Panc1 (cell line): ENCODE data around the gene SLCO3A1. TPM values are rescaled to one million over a fixed set of nuclear protein-coding genes. Genes with fewer than 3 reads are reported as not detected.
A peak's percentile ranks its signal among the peaks of the same experiment; 100 is the strongest.

Source experiments
- ATAC-seq: fragments of 200-7000 bp; cut with Tn5 transposase; 2 replicates; pipeline ENCODE4 v1.9.1; 2020; ENCODE audit warnings: mild to moderate bottlenecking, moderate library complexity
- BruUV-seq: library from RNA; stranded (reverse); fragments of 400-500 nt; replicated peaks from 2 replicates; lab custom pipeline; 2021; lab: Mats Ljungman, UMichigan
- CTCF ChIA-PET: fragments of 300-600 bp; sonication (Branson Sonifier 250); formaldehyde crosslinking; loops from one replicate; lab custom pipeline; 2022; ENCODE audit warnings: antibody characterized with exemption; lab: Charles Lee
- POLR2A ChIA-PET: fragments of 300-600 bp; sonication (Branson Sonifier 250); formaldehyde crosslinking; loops from one replicate; lab custom pipeline; 2022; ENCODE audit warnings: antibody characterized with exemption; lab: Charles Lee
- DNase-seq: peaks from one replicate; pipeline ENCODE4 v3.0.0-alpha.2; 2010; ENCODE audit warnings: low read depth, low spot score
- H3K27ac ChIP-seq: 2 replicates; pipeline ENCODE4 v1.5.1; 2011; ENCODE audit warnings: mild to moderate bottlenecking, low read length, inconsistent platforms
- H3K27me3 ChIP-seq: fragments of 200-500 bp; sonication (Bioruptor generic); 2 replicates; pipeline ENCODE4 v1.6.0; 2014; ENCODE audit warnings: low read length, inconsistent platforms; ENCODE audit not compliant: control insufficient read depth, insufficient read depth
- H3K36me3 ChIP-seq: fragments of 200-500 bp; sonication (Bioruptor generic); 2 replicates; pipeline ENCODE4 v1.5.1; 2014; ENCODE audit warnings: inconsistent platforms, mild to moderate bottlenecking, low read length, moderate library complexity; ENCODE audit not compliant: control insufficient read depth, insufficient read depth
- H3K4me1 ChIP-seq: 2 replicates; pipeline ENCODE4 v1.5.1; 2011; ENCODE audit warnings: inconsistent platforms, mild to moderate bottlenecking, low read length, moderate library complexity; ENCODE audit not compliant: control insufficient read depth, insufficient read depth
- H3K4me3 ChIP-seq, 2 experiments: 2 replicates each; pipeline ENCODE4 v1.5.1; 2011 to 2012; ENCODE audit warnings: low read depth in 2 of 2, low read length in 2 of 2, mild to moderate bottlenecking in 2 of 2, inconsistent platforms in 1 of 2, moderate library complexity in 1 of 2
- H3K9me3 ChIP-seq: fragments of 200-500 bp; sonication (Bioruptor generic); 2 replicates; pipeline ENCODE4 v1.5.1; 2014; ENCODE audit warnings: low read depth, mild to moderate bottlenecking, inconsistent platforms, low read length, moderate library complexity; ENCODE audit not compliant: control insufficient read depth, insufficient read depth
- POLR2AphosphoS5 ChIP-seq: IDR thresholded peaks from 2 replicates; pipeline ENCODE4 v1.6.1; 2012; ENCODE audit warnings: mild to moderate bottlenecking, low read depth, low read length, moderate library complexity
- SIN3A ChIP-seq: IDR thresholded peaks from 2 replicates; pipeline ENCODE4 v1.6.1; 2012; ENCODE audit warnings: low read depth, mild to moderate bottlenecking, low read length, moderate library complexity, borderline replicate concordance; ENCODE audit not compliant: insufficient read depth
- TCF7L2 ChIP-seq: IDR thresholded peaks from 2 replicates; pipeline ENCODE4 v1.6.1; 2011; ENCODE audit warnings: mild to moderate bottlenecking, low read depth, low read length, inconsistent platforms
- in situ Hi-C: cut with HindIII; loops from 2 replicates; pipeline ENCODE4 v1.10.0; 2016; ENCODE audit warnings: low sequenced_read_pairs, low pct_unique_long_range_greater_than_20kb
- intact Hi-C: fragments of 100-400 bp; cut with micrococcal nuclease; formaldehyde crosslinking; loops from one replicate; pipeline ENCODE4 v1.10.0; 2022; ENCODE audit not compliant: unreplicated experiment
- total RNA-seq: library from RNA; stranded (reverse); gene quantifications from one replicate; pipeline ENCODE4 v1.2.1, GENCODE V29; 2021; ENCODE audit not compliant: unreplicated experiment
- TF ChIP-seq, protein P1 (sequence below), 2 experiments: IDR thresholded peaks; 2 replicates each; pipeline ENCODE4 v1.6.1; 2011 to 2012; ENCODE audit warnings: low read depth in 2 of 2, control low read depth in 1 of 2, low read length in 1 of 2, mild to moderate bottlenecking in 1 of 2, moderate library complexity in 1 of 2; ENCODE audit not compliant: insufficient read depth in 1 of 2
- TF ChIP-seq, protein P2 (sequence below): fragments of 450-650 bp; IDR thresholded peaks from 2 replicates; pipeline ENCODE4 v1.5.1; 2017; ENCODE audit warnings: mild to moderate bottlenecking

The SLCO3A1 gene
- total RNA-seq, 1 experiment from 2014 or later = 20.6 TPM

DNA sequence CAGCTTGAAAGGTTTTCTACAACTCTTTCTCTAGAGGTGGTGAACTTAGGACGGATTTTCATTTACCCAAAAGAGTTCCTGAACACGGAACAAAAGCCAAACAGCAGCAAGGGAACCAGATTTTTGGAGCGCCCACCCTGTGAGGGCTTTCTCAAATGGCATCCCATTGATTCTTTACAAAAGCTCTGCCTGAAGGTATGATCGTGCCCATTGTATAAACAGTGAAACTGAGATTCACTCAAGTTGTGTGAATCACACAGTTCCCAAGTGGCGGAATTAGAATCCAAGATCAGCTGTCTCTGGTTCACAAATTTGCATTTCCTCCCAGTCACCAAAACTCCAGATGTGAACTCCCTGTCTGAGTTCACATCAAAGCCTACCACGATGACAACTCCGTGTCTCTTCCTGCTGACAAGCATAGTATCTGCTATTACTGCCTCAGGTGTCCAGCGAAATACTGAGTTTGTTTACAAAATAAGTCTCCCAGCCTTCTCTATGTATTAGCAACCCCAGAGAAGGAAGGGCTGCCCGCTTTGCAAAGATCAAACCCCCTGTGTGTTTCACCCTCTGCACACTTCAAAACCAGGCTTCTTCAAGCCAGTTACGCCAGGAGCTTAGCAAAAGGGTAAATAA, 304.3 kb downstream of the SLCO3A1 start:
- CTCF ChIA-PET = no interaction called here
- TF ChIP-seq, protein P1, sequence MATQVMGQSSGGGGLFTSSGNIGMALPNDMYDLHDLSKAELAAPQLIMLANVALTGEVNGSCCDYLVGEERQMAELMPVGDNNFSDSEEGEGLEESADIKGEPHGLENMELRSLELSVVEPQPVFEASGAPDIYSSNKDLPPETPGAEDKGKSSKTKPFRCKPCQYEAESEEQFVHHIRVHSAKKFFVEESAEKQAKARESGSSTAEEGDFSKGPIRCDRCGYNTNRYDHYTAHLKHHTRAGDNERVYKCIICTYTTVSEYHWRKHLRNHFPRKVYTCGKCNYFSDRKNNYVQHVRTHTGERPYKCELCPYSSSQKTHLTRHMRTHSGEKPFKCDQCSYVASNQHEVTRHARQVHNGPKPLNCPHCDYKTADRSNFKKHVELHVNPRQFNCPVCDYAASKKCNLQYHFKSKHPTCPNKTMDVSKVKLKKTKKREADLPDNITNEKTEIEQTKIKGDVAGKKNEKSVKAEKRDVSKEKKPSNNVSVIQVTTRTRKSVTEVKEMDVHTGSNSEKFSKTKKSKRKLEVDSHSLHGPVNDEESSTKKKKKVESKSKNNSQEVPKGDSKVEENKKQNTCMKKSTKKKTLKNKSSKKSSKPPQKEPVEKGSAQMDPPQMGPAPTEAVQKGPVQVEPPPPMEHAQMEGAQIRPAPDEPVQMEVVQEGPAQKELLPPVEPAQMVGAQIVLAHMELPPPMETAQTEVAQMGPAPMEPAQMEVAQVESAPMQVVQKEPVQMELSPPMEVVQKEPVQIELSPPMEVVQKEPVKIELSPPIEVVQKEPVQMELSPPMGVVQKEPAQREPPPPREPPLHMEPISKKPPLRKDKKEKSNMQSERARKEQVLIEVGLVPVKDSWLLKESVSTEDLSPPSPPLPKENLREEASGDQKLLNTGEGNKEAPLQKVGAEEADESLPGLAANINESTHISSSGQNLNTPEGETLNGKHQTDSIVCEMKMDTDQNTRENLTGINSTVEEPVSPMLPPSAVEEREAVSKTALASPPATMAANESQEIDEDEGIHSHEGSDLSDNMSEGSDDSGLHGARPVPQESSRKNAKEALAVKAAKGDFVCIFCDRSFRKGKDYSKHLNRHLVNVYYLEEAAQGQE (IDR thresholded peaks at IDR 0.05; ENCODE audit: insufficient read depth in 1 of 2, low read depth in 2 of 2, low read length in 1 of 2) = no peak
- TF ChIP-seq TCF7L2 = no peak
- TF ChIP-seq, protein P2, sequence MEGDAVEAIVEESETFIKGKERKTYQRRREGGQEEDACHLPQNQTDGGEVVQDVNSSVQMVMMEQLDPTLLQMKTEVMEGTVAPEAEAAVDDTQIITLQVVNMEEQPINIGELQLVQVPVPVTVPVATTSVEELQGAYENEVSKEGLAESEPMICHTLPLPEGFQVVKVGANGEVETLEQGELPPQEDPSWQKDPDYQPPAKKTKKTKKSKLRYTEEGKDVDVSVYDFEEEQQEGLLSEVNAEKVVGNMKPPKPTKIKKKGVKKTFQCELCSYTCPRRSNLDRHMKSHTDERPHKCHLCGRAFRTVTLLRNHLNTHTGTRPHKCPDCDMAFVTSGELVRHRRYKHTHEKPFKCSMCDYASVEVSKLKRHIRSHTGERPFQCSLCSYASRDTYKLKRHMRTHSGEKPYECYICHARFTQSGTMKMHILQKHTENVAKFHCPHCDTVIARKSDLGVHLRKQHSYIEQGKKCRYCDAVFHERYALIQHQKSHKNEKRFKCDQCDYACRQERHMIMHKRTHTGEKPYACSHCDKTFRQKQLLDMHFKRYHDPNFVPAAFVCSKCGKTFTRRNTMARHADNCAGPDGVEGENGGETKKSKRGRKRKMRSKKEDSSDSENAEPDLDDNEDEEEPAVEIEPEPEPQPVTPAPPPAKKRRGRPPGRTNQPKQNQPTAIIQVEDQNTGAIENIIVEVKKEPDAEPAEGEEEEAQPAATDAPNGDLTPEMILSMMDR = no peak
- TF ChIP-seq SIN3A = no peak
- no peak for TF ChIP-seq POLR2AphosphoS5
- POLR2A ChIA-PET = no interaction called here
- no peaks in the 10 kb centered on the region for H3K9me3 ChIP-seq
- no peaks in the 10 kb centered on the region for H3K4me1 ChIP-seq
- H3K4me3 ChIP-seq = no peak overlapping the region
- ATAC-seq = no peak
- intact Hi-C loops (no loop called here), in situ Hi-C loops (no loop called here)
- DNase-seq = no peak
- no TSS peak for BruUV-seq
- H3K36me3 ChIP-seq = no peaks in the 10 kb centered on the region
- H3K27ac ChIP-seq = no peak overlapping the region
- no peaks in the 10 kb centered on the region for H3K27me3 ChIP-seq

DNA sequence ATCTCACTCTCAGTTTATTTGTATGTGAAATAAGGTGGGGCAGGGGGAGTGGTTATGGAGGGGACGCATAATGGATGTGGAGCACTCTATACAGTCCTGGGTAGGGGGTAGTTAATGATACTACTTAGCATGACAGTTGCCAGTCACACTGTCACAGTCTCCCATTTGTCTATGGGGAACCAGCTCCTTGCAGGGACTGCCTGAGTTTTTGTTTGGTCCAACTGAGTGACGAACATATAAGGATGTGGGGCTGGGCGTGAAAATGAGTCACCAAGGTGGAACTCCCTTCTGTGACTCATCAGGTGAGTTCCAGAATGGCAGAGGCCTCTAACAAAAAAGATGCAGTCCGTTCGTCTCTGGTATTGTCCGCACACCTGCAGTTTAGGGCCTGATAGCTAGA, 304.9 kb downstream of the SLCO3A1 start:
- POLR2A ChIA-PET = no interaction called here
- no peak overlapping the region for H3K27ac ChIP-seq
- no TSS peak for BruUV-seq

More for the DNA sequence above, 304.9 kb downstream of the SLCO3A1 start:
- Histone ChIP-seq H3K27me3 (no peaks in the 10 kb centered on the region), H3K4me1 (no peaks in the 10 kb centered on the region), H3K9me3 (no peaks in the 10 kb centered on the region), H3K36me3 (no peaks in the 10 kb centered on the region), H3K4me3 (no peak overlapping the region)
- TF ChIP-seq POLR2AphosphoS5 = no peak
- TF ChIP-seq, protein P1 (IDR thresholded peaks at IDR 0.05; ENCODE audit: insufficient read depth in 1 of 2, low read depth in 2 of 2, low read length in 1 of 2) = no peak
- TF ChIP-seq, protein P2 = no peak
- no peak for TF ChIP-seq SIN3A
- TF ChIP-seq TCF7L2 = no peak
- 0 out of 2 replicates have a peak, but pooled peaks have one; percentile 58 for ATAC-seq
- intact Hi-C loops = no loop called here
- in situ Hi-C loops = no loop called here
- DNase-seq = peak; percentile 10
- CTCF ChIA-PET = no interaction called here
